Keratinocyte (primary cell): ENCODE results near the gene SLC44A3. TPM values are rescaled to one million over a fixed set of nuclear protein-coding genes. Genes with fewer than 3 reads are reported as not detected.

ENCODE experiments used
- DNase-seq: peaks from one replicate; pipeline ENCODE4 v3.0.0-alpha.2; 2011; ENCODE audit warnings: low read depth, missing footprints, low spot score
- FAIRE-seq: peaks from 2 replicates; lab custom pipeline; 2011; peaks lifted over from hg19 to GRCh38; lab: Jason Lieb, UNC
- H2AFZ ChIP-seq: 2 replicates; pipeline ENCODE4 v1.6.0; 2012; ENCODE audit warnings: low read length, control low read depth, inconsistent platforms; ENCODE audit not compliant: control insufficient read depth
- H3K27ac ChIP-seq: 2 replicates; pipeline ENCODE4 v1.5.1; 2011; ENCODE audit warnings: low read length; ENCODE audit not compliant: control insufficient read depth, insufficient read depth
- H3K27me3 ChIP-seq: 3 replicates; pipeline ENCODE4 v1.6.0; 2011; ENCODE audit warnings: low read length; ENCODE audit not compliant: control insufficient read depth, insufficient read depth; ENCODE audit errors: extremely low read depth
- H3K36me3 ChIP-seq, 2 experiments: 2 replicates in 1 of 2; 3 replicates in 1 of 2; pipeline ENCODE4 v1.5.1; 2011; ENCODE audit warnings: low read length in 2 of 2, mild to moderate bottlenecking in 1 of 2; ENCODE audit not compliant: control insufficient read depth in 2 of 2, insufficient read depth in 2 of 2; ENCODE audit errors: extremely low read depth in 1 of 2
- H3K4me1 ChIP-seq: 3 replicates; pipeline ENCODE4 v1.5.1; 2011; ENCODE audit warnings: low read length; ENCODE audit not compliant: control insufficient read depth, insufficient read depth; ENCODE audit errors: extremely low read depth
- H3K4me2 ChIP-seq: 3 replicates; pipeline ENCODE4 v1.6.0; 2011; ENCODE audit warnings: low read depth, low read length; ENCODE audit not compliant: control insufficient read depth, insufficient read depth; ENCODE audit errors: extremely low read depth
- H3K4me3 ChIP-seq, 3 experiments: fragments of 200-600 bp in 1 of 3; sonication (generic) in 1 of 3; 2 replicates in 2 of 3; 3 replicates in 1 of 3; pipeline ENCODE4 v1.5.1; 2011 to 2016; ENCODE audit warnings: low read length in 3 of 3, mild to moderate bottlenecking in 3 of 3, control low read depth in 2 of 3, inconsistent platforms in 1 of 3, low read depth in 1 of 3, mixed read lengths in 1 of 3, mixed run types in 1 of 3, moderate library complexity in 1 of 3; ENCODE audit not compliant: control insufficient read depth in 2 of 3, insufficient read depth in 2 of 3; ENCODE audit errors: extremely low read depth in 1 of 3
- H3K79me2 ChIP-seq: 2 replicates; pipeline ENCODE4 v1.6.0; 2012; ENCODE audit warnings: low read length; ENCODE audit not compliant: control insufficient read depth, insufficient read depth
- H3K9ac ChIP-seq: 3 replicates; pipeline ENCODE4 v1.6.0; 2011; ENCODE audit warnings: low read length; ENCODE audit not compliant: control insufficient read depth, insufficient read depth; ENCODE audit errors: extremely low read depth
- H3K9me1 ChIP-seq: 3 replicates; pipeline ENCODE4 v1.6.0; 2011; ENCODE audit warnings: low read length; ENCODE audit not compliant: control insufficient read depth, insufficient read depth; ENCODE audit errors: extremely low read depth
- H3K9me3 ChIP-seq: 2 replicates; pipeline ENCODE4 v1.5.1; 2012; ENCODE audit warnings: low read depth, low read length; ENCODE audit not compliant: control insufficient read depth
- H4K20me1 ChIP-seq: 3 replicates; pipeline ENCODE4 v1.6.0; 2011; ENCODE audit warnings: low read length; ENCODE audit not compliant: control insufficient read depth, insufficient read depth; ENCODE audit errors: extremely low read depth
- EZH2 ChIP-seq: IDR thresholded peaks from one replicate; pipeline ENCODE4 v1.6.1; 2012; ENCODE audit warnings: inconsistent platforms, mild to moderate bottlenecking, low read length, moderate library complexity
- dilution Hi-C: fragments of 300-500 bp; cut with MboI; formaldehyde crosslinking; loops from one replicate; pipeline ENCODE4 v1.7.0; 2020; ENCODE audit warnings: low sequenced_read_pairs; ENCODE audit not compliant: extremely low pct_ligation_motif_present
- polyA plus RNA-seq, 5 experiments: library from polyadenylated mRNA; depleted of rRNA in 3 of 5; stranded (reverse) in 3 of 5; stranded (forward) in 1 of 5; unstranded in 1 of 5; fragments of >200 nt; gene quantifications; 1 replicate in 1 of 5; 2 replicates in 3 of 5; 3 replicates in 1 of 5; pipeline versions ENCODE4 v1.2.1 to v1.2.3, GENCODE V29; 2011 to 2012; ENCODE audit warnings: missing spikeins in 2 of 5, low read depth in 1 of 5, low replicate concordance in 1 of 5
- TF ChIP-seq, protein P1 (sequence below), 3 experiments: IDR thresholded peaks in 1 of 3; conservative IDR thresholded peaks in 1 of 3; optimal IDR thresholded peaks in 1 of 3; 2 replicates in 2 of 3; 3 replicates in 1 of 3; pipeline versions ENCODE3 to v1.5.1; 2011; ENCODE audit warnings: low read length in 3 of 3, mild to moderate bottlenecking in 3 of 3, moderate library complexity in 2 of 3, control low read depth in 1 of 3, inconsistent platforms in 1 of 3; ENCODE audit not compliant: insufficient read depth in 2 of 3; ENCODE audit errors: extremely low read depth in 1 of 3

SLC44A3 gene
- polyA plus RNA-seq, 1 donor (not counting 4 experiments of a cell fraction or from before 2014, with no cell fraction given), result 7.3 TPM

DNA sequence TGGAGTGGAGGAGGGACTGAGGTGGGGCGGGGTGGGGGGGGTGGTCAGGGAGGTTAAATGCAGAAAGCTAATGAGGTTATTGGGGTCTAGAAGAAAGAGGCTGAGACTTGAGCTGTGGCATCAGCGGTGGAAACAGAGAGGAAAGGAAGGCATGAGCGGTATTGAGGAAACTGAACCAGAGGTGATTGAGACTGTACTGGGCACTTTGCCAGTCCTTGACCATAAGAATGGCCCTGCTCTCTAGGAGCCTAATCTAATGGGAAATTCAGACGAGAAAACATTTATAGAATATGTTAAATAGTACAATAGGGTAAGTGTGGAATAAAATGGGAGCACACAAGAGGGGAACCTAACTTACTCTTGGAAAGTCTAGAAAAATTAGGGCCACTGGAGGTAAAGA lies 23.7 kb downstream of the SLC44A3 start:
- no peak overlapping the region for H3K4me3 ChIP-seq
- H2AFZ ChIP-seq, result no peak overlapping the region
- no peak for FAIRE-seq
- no peaks in the 10 kb centered on the region for H3K4me1 ChIP-seq
- no peak for DNase-seq
- dilution Hi-C loops, result no loop called here
- H3K4me2 ChIP-seq, result no peak overlapping the region
- H3K36me3 ChIP-seq, result peaks cover 0 to 4% of the 10 kb centered on the region in 2 experiments
- no peaks in the 10 kb centered on the region for H4K20me1 ChIP-seq
- no peaks in the 10 kb centered on the region for H3K79me2 ChIP-seq
- TF ChIP-seq, protein P1, sequence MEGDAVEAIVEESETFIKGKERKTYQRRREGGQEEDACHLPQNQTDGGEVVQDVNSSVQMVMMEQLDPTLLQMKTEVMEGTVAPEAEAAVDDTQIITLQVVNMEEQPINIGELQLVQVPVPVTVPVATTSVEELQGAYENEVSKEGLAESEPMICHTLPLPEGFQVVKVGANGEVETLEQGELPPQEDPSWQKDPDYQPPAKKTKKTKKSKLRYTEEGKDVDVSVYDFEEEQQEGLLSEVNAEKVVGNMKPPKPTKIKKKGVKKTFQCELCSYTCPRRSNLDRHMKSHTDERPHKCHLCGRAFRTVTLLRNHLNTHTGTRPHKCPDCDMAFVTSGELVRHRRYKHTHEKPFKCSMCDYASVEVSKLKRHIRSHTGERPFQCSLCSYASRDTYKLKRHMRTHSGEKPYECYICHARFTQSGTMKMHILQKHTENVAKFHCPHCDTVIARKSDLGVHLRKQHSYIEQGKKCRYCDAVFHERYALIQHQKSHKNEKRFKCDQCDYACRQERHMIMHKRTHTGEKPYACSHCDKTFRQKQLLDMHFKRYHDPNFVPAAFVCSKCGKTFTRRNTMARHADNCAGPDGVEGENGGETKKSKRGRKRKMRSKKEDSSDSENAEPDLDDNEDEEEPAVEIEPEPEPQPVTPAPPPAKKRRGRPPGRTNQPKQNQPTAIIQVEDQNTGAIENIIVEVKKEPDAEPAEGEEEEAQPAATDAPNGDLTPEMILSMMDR (optimal IDR thresholded peaks at IDR 0.05 in 1 of 3, IDR thresholded peaks at IDR 0.05 in 1 of 3, conservative IDR thresholded peaks at IDR 0.05 in 1 of 3; ENCODE audit: extremely low read depth in 1 of 3, insufficient read depth in 2 of 3, low read length in 3 of 3), result no peak
- no peak for TF ChIP-seq EZH2
- H3K9me1 ChIP-seq, result no peaks in the 10 kb centered on the region
- H3K27me3 ChIP-seq, result no peaks in the 10 kb centered on the region
- no peak overlapping the region for H3K27ac ChIP-seq
- no peaks in the 10 kb centered on the region for H3K9me3 ChIP-seq
- no peak overlapping the region for H3K9ac ChIP-seq

DNA sequence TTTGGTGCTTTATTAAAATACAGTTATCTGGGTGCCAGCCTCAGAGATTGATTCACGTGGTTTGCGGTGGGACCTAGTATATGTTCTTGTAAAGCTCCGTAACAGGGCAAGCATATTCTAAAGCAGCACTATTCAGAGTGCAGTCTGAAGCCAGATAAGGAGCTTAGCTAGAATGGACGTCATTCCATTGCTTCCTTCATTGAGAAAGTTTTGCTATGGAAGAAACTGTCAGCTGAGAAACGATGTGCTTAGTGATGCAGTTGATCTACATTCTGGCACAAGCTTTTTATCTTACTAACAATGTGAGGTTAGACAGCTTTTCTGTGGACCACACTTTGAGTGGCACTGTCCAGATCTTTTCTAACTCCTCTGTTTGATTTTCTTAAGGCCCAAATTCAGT lies 26.2 kb downstream of the SLC44A3 start:
- Histone ChIP-seq H3K4me2 (no peak overlapping the region), H3K27ac (no peak overlapping the region), H3K9ac (no peak overlapping the region), H3K9me1 (no peaks in the 10 kb centered on the region), H3K27me3 (no peaks in the 10 kb centered on the region), H3K79me2 (no peaks in the 10 kb centered on the region), H3K4me3 (no peak overlapping the region), H3K9me3 (no peaks in the 10 kb centered on the region), H2AFZ (no peak overlapping the region), H3K4me1 (no peaks in the 10 kb centered on the region), H3K36me3 (peaks cover 0 to 1% of the 10 kb centered on the region in 2 experiments), H4K20me1 (no peaks in the 10 kb centered on the region)
- FAIRE-seq, result peak; percentile 9
- no peak for TF ChIP-seq EZH2
- TF ChIP-seq, protein P1 (optimal IDR thresholded peaks at IDR 0.05 in 1 of 3, IDR thresholded peaks at IDR 0.05 in 1 of 3, conservative IDR thresholded peaks at IDR 0.05 in 1 of 3; ENCODE audit: extremely low read depth in 1 of 3, insufficient read depth in 2 of 3, low read length in 3 of 3), result no peak
- DNase-seq, result no peak
- dilution Hi-C loops, result no loop called here
